Activated T-helper 2 cell treated with anti-CD3 and anti-CD28 coated beads, Interferon-gamma antibody, Interleukin-2, Interleukin-4, amounts not matched to agents 10 μg/mL and 5 μg/mL and 100 μg/mL, durations not matched to agents 14 hours and 24 hours and 36 hours (primary cell): Measurements from ENCODE around the gene FTCDNL1. TPM values are rescaled to one million over a fixed set of nuclear protein-coding genes. Genes with fewer than 3 reads are reported as not detected.

ENCODE experiments used
- DNase-seq: peaks from one replicate; pipeline ENCODE4 v3.0.0; 2021; ENCODE audit warnings: low spot score
- H3K27ac Mint-ChIP-seq: one replicate; pipeline ENCODE4 v1.8.0; 2021; ENCODE audit warnings: mixed read lengths
- H3K27me3 Mint-ChIP-seq: one replicate; pipeline ENCODE4 v1.8.0; 2021; ENCODE audit warnings: low read depth, mixed read lengths
- H3K36me3 Mint-ChIP-seq: one replicate; pipeline ENCODE4 v1.8.0; 2021; ENCODE audit warnings: low read depth, mixed read lengths
- H3K4me1 Mint-ChIP-seq: one replicate; pipeline ENCODE4 v1.8.0; 2021; ENCODE audit warnings: low read depth, mixed read lengths
- H3K4me3 Mint-ChIP-seq: one replicate; pipeline ENCODE4 v1.8.0; 2021; ENCODE audit warnings: low read depth, mild to moderate bottlenecking, moderate library complexity, mixed read lengths
- H3K9me3 Mint-ChIP-seq: one replicate; pipeline ENCODE4 v1.8.0; 2021; ENCODE audit warnings: mixed read lengths
- intact Hi-C: fragments of 100-400 bp; cut with micrococcal nuclease; formaldehyde crosslinking; loops from one replicate; pipeline ENCODE4 v1.15.1; 2023
- total RNA-seq: library from RNA; stranded (reverse); gene quantifications from 2 replicates; pipeline ENCODE4 v1.2.3, GENCODE V29; 2022

Gene FTCDNL1
- total RNA-seq, 1 donor from 2014 or later, result 1.7 TPM

DNA sequence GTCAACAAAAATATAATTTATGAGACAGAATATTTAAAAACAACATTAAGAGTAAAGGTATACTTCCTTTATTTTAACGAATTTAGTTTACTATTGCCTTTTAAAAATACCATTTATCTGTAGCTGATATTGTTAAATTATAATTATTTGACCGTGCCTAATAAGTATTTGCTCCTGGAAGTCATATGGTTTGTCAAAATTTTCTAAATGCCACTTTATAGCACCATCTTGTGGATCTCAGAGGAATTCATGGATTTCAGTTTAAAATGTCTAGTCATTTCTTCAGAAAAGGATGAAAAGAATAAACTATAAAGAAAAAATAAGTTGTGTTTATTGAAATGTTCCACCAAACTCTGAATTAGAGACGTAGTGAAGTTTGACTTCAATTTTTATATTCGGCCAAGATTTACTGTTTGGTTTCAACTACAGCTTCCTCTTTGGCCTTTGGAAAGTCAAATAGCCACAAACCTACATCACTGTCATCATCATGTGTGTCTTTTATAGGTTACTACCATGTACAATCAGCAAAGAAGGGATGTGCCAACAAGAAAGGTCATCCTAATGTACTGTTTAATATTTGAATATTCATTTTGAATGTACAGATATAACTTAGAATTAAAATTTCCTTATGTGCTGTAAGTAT is 10.3 kb upstream of the FTCDNL1 start:
- H3K4me3 Mint-ChIP-seq, result no peak overlapping the region
- H3K9me3 Mint-ChIP-seq, result no peaks in the 10 kb centered on the region
- no peaks in the 10 kb centered on the region for H3K4me1 Mint-ChIP-seq
- H3K27ac Mint-ChIP-seq, result no peak overlapping the region
- H3K27me3 Mint-ChIP-seq, result peaks cover 45% of the 10 kb centered on the region
- DNase-seq, result no peak
- intact Hi-C loops, result loop anchor here (2.0 kb wide), 1 partner anchor 156 kb away; no protein-coding TSS in a partner anchor
- no peaks in the 10 kb centered on the region for H3K36me3 Mint-ChIP-seq

DNA sequence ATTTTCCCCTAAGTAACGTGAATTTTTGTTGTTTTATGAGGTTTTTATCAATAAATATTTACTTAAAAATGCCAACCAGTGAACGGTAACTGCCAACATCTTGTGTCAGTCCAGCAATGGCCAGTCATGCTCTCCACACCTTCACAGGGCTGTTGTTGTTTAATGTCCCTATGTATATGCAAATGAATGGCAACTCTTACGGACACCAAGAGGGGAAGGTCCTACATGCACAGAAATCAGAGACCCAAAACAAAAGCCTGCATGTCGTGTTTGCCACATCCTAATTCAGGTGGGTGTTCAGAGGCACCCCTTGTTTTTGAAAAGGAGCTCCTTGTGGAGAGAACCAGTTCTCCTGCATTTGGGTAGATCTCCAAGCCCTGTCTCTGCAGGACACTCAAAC is 4.8 kb upstream of the FTCDNL1 start:
- no peak overlapping the region for H3K4me3 Mint-ChIP-seq
- no peak overlapping the region for H3K27ac Mint-ChIP-seq
- no peak for DNase-seq
- no peaks in the 10 kb centered on the region for H3K9me3 Mint-ChIP-seq
- intact Hi-C loops, result no loop called here
- H3K27me3 Mint-ChIP-seq, result peaks cover 34% of the 10 kb centered on the region
- peaks cover 4% of the 10 kb centered on the region for H3K4me1 Mint-ChIP-seq
- no peaks in the 10 kb centered on the region for H3K36me3 Mint-ChIP-seq

DNA sequence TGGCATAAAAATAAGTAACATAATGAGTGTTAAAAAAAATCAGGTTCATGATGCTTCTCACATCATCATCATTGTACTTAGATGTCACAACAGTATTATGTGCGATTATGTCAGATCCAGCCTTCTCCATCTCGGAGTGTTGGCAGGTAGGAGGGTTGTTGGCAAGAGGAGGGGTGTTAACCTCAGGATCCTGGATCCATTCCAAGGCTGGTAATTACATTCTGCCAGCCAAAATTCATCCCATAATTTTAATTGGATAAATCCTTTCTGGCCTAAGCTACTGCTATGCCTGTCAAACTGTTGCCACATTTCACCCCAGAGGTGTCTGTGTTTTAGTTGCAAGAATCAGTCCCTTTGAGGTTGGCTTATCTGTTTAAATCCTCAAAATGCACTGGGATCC is 891 bp upstream of the FTCDNL1 start:
- Mint-ChIP-seq H3K4me1 (peaks cover 4% of the 10 kb centered on the region), H3K4me3 (no peak overlapping the region), H3K9me3 (no peaks in the 10 kb centered on the region), H3K27ac (no peak overlapping the region), H3K36me3 (no peaks in the 10 kb centered on the region), H3K27me3 (peaks cover 28% of the 10 kb centered on the region)
- no peak for DNase-seq
- intact Hi-C loops, result loop anchor here (1.0 kb wide), 1 partner anchor 59 kb away; the partner anchor contains the start of gene C2orf69

DNA sequence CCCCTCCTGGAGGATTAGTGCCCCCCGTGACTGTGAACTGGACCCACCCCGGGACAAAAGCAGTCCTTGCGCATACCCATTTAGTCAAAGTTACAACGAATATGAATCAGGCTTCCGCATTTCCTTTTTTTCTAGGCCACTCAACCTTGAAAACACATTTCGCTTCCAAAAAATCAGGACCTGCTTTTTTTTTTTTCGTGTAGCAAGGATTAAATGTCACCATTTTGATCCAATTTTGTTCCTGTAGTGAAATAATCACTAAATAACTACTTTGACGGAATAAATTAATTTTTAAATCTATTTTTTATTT is 464 bp upstream of the FTCDNL1 start:
- H3K4me1 Mint-ChIP-seq, result peaks cover 4% of the 10 kb centered on the region
- no peak for DNase-seq
- peak overlapping the region; percentile 88 for H3K27ac Mint-ChIP-seq
- no peaks in the 10 kb centered on the region for H3K36me3 Mint-ChIP-seq
- peaks cover 24% of the 10 kb centered on the region for H3K27me3 Mint-ChIP-seq
- intact Hi-C loops, result loop anchor here (1.0 kb wide), 1 partner anchor 60 kb away; the partner anchor contains the start of gene C2orf69
- peak overlapping the region; percentile 94 for H3K4me3 Mint-ChIP-seq
- no peaks in the 10 kb centered on the region for H3K9me3 Mint-ChIP-seq

DNA sequence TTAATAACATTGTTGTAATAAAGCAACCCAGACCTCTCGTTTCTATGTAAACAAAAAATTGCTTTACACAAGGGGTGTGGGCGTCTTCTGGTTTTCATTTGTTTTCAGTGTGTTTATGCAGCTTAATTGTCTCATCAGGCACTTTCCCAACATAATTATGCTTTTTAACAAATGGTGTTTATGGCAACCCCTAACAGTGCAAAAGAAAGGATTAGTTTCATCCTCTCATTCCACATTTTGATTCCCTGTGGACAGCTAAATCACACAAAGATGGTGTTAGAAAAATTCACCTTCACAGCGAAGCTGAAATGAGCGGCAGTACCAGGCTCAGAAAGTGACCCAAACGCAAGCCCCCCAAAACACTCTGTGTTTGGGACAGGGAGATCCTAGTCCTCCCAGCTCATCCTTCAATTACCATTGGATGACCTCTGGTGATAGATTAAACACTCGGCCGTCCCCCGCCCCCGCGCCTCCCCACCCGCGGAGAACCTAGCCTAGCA is 724 bp downstream of the FTCDNL1 start:
- no peak for DNase-seq
- Mint-ChIP-seq H3K27ac (no peak overlapping the region), H3K4me3 (peak overlapping the region; percentile 54), H3K4me1 (peaks cover 6% of the 10 kb centered on the region), H3K9me3 (no peaks in the 10 kb centered on the region), H3K36me3 (no peaks in the 10 kb centered on the region), H3K27me3 (peaks cover 16% of the 10 kb centered on the region)
- intact Hi-C loops, result no loop called here

DNA sequence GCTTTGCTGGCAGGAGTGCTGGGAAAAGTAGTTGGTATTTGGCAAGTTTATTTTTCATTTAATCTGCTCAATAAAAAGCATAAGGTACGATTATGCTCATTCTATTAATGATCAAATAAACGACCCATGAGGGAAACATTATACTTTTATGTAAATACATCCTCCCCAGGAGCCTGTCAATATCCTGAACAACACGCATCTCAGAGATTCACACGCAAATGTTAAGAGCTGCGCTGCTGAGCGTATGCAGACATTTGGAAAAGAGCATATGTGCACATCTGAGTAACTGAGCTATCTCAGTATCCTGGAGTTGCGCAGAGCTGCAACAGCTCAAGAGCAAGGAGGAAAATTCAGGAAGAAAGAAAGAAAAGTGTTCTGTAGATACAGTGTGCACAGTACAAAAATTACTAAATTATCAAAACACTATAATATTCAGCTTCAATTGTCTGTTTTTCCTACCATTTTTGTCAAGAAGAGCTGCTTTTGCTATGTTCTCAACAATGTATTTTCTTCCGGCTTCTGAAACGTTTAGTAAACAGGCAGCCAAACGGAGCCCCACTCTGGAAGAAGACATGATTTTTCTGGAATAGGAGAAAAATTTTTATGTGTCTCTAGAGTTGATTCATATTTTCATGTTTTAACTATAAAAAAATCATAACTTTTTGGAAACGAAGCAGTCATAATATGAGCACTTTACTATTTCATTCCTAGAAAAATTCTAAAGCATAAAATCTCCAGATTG is 2.4 kb downstream of the FTCDNL1 start:
- intact Hi-C loops, result loop anchor here (5.0 kb wide), 1 partner anchor 141 kb away; no protein-coding TSS in a partner anchor
- H3K4me3 Mint-ChIP-seq, result no peak overlapping the region
- peaks cover 8% of the 10 kb centered on the region for H3K27me3 Mint-ChIP-seq
- no peak for DNase-seq
- H3K9me3 Mint-ChIP-seq, result no peaks in the 10 kb centered on the region
- no peak overlapping the region for H3K27ac Mint-ChIP-seq
- H3K4me1 Mint-ChIP-seq, result peaks cover 6% of the 10 kb centered on the region
- no peaks in the 10 kb centered on the region for H3K36me3 Mint-ChIP-seq

DNA sequence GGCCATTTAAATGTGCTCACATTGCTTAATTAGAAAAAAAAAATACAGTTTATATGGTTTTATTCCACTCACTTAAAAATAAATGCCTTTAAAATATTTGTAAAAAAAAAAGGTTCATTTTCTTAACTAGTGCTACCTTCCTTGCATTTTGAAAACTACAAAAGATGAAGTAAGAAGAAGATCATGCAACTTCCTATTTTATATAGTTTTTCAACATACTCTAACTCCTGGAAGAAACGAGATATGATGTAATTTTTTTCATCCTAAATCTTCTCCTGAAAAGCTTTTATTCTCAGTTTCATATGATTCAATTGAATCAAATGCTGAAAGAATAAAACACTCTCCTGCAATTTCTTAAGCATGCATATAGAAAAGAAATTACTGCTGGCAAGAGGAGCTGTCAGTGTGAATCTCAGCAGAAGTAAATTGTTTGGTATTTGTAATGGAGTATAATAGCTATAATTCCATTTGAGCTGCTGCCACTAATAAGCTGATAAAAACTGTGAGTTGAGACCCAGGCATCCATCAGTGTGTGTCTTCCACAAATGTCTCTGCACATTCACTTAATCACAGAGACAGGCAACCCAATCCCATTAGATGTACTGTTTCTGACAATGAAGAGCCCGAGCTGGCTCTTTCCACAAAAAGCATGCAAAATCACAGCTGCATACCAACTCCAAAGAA is 3.7 kb downstream of the FTCDNL1 start:
- H3K27ac Mint-ChIP-seq, result no peak overlapping the region
- H3K27me3 Mint-ChIP-seq, result peaks cover 7% of the 10 kb centered on the region
- intact Hi-C loops, result loop anchor here (5.0 kb wide), 1 partner anchor 140 kb away; no protein-coding TSS in a partner anchor
- no peak overlapping the region for H3K4me3 Mint-ChIP-seq
- no peaks in the 10 kb centered on the region for H3K36me3 Mint-ChIP-seq
- H3K4me1 Mint-ChIP-seq, result peaks cover 6% of the 10 kb centered on the region
- no peaks in the 10 kb centered on the region for H3K9me3 Mint-ChIP-seq
- DNase-seq, result no peak

DNA sequence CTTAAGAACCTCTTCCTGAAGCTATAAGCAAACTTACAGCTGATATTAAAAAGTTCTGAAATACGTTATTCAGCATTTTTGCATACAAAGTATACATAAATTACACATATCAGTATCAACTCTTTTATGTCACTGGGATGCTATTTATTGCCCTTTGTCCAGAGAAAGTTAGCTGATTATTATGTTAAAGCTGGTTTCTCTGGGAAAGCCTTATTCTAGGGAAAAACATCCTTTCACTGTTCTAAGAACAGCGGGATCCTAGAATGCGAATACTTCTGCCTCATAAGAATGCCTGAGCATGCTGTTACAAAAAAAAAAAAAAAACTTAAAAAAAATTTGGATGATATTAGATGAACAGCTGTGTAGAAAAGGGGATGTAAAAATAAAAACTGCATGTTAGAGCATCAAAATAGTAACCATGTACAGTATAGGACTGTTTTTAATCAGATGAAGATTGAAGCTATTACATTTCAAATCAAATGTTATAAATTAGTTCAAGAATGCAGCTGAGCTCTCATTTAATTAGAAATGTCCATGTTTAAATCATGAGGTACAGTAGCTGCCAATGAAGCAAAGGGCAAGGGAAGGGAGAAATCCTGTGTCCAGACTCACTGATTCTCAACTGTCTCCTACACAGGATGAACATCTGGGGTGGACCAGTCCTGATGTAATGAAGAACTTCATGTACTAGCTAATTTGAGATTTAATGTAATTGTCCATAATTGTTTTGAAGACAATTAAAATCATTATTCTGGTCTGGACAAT is 8.2 kb downstream of the FTCDNL1 start:
- H3K4me1 Mint-ChIP-seq, result peaks cover 2% of the 10 kb centered on the region
- intact Hi-C loops, result no loop called here
- no peaks in the 10 kb centered on the region for H3K9me3 Mint-ChIP-seq
- H3K27me3 Mint-ChIP-seq, result peaks cover 2% of the 10 kb centered on the region
- H3K27ac Mint-ChIP-seq, result no peak overlapping the region
- no peak overlapping the region for H3K4me3 Mint-ChIP-seq
- no peaks in the 10 kb centered on the region for H3K36me3 Mint-ChIP-seq
- DNase-seq, result no peak

DNA sequence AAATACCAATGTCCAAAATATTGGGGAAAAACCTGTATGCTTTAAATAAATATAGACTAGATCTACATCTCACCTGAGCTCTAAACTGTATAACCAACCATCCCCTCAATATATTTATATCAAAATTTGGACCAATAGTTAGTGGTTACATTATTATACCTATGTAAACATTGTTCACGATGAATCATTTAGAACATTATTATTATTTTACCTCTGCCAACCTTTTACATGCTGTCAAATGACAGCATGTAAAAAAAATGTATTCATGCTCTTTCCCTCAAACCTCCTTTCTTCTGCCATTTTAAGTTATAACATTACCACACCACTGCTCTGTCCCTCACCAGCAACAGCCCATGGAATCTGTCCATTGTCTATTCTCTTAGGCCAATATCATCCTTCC is 9.6 kb downstream of the FTCDNL1 start:
- intact Hi-C loops, result no loop called here
- peaks cover 2% of the 10 kb centered on the region for H3K27me3 Mint-ChIP-seq

DNA sequence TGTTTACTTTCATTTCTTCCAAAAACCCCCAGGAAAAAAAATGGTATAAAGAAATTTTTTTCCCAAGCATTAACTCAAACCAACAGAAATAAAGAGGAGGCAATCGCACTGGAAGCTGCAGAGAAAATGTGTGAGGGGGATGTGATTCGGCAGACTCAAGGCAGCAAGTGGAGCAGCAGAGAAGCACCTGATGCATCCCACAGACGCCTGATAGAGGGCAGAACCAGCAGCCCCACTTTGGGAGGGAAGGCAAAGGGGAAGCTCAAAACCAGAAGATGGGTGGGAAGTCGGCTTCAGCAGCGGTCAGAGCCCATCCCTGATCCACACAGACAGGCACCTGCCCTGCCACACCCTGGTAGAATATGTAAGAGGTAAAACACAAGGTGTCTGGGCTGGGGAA is 12.6 kb downstream of the FTCDNL1 start:
- H3K4me1 Mint-ChIP-seq, result no peaks in the 10 kb centered on the region
- intact Hi-C loops, result no loop called here
- H3K36me3 Mint-ChIP-seq, result no peaks in the 10 kb centered on the region
- peaks cover 2% of the 10 kb centered on the region for H3K27me3 Mint-ChIP-seq
- no peaks in the 10 kb centered on the region for H3K9me3 Mint-ChIP-seq
- no peak for DNase-seq
- H3K4me3 Mint-ChIP-seq, result no peak overlapping the region
- no peak overlapping the region for H3K27ac Mint-ChIP-seq

More for the DNA sequence above, 9.6 kb downstream of the FTCDNL1 start:
- no peaks in the 10 kb centered on the region for H3K36me3 Mint-ChIP-seq
- no peaks in the 10 kb centered on the region for H3K9me3 Mint-ChIP-seq
- DNase-seq, result no peak
- H3K27ac Mint-ChIP-seq, result no peak overlapping the region
- peaks cover 2% of the 10 kb centered on the region for H3K4me1 Mint-ChIP-seq
- no peak overlapping the region for H3K4me3 Mint-ChIP-seq

DNA sequence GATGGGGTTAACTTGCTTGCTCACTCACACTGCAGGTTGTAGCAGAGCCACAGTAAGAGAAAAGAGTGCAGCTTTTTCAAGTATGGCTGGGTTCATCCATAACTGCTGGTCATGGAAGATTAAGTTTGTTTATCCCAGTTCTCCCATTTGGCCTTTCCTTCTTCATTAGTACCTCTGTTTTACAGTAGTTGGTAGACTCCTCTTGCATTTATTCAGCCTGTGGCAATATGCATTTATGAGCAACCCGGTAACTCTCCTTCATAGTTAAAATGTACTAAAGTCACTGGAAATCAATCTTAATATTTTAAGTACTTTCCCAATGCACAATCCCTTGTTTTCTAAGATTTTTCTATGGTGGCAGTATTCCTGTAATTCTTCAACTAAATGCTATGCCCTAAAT is 14.0 kb downstream of the FTCDNL1 start:
- Mint-ChIP-seq H3K36me3 (no peaks in the 10 kb centered on the region), H3K27me3 (peaks cover 2% of the 10 kb centered on the region), H3K9me3 (no peaks in the 10 kb centered on the region), H3K4me1 (no peaks in the 10 kb centered on the region), H3K27ac (no peak overlapping the region), H3K4me3 (no peak overlapping the region)
- intact Hi-C loops, result no loop called here
- no peak for DNase-seq

DNA sequence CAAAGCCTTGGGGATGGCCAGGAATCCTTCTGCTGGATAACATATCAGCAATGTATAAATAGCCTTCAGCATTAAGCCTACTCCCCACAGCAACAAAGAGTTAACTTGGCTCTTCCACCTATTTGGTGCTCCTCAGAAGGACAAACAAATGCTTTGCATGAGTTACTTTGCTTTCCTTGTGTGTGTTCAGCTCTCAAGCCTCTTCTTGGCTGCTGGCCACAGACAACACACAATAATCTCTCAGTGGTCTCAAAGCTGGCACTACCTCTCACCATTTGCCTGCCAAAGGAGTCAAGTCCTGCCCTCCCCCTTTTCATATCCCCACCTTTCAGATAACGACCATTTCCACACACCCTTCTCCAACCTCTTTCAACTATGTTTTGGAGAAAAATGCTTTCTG is 17.5 kb downstream of the FTCDNL1 start:
- no peak overlapping the region for H3K4me3 Mint-ChIP-seq
- H3K27ac Mint-ChIP-seq, result no peak overlapping the region
- no peaks in the 10 kb centered on the region for H3K9me3 Mint-ChIP-seq
- DNase-seq, result no peak
- no peaks in the 10 kb centered on the region for H3K36me3 Mint-ChIP-seq
- intact Hi-C loops, result no loop called here
- H3K27me3 Mint-ChIP-seq, result peaks cover 3% of the 10 kb centered on the region
- H3K4me1 Mint-ChIP-seq, result no peaks in the 10 kb centered on the region
